ENCODE results near the gene CLDN16.
A peak's percentile ranks its signal among the peaks of the same experiment; 100 is the strongest.

CLDN16 gene

GRCh38 chr3:190425833-190426232, 37.9 kb downstream of the CLDN16 start:
- POLR2A ChIA-PET = no interaction called here
- CTCF ChIA-PET = interaction anchor here (0.7 to 7.1 kb wide), 21 partner anchors 9 to 464 kb away, joined by 3 to 154 read pairs (median 4); partner anchors contain the start of gene CLDN1

GRCh38 chr3:190426806-190427507, 39.0 kb downstream of the CLDN16 start:
- TF ChIP-seq CTCF (IDR thresholded peaks at IDR 0.05; ENCODE audit: insufficient read depth, low read length, missing control alignments) = no peak
- ChIA-PET POLR2A (no interaction called here), CTCF (interaction anchor here (1.0 to 7.1 kb wide), 11 partner anchors 13 to 465 kb away, joined by 3 to 154 read pairs (median 13); partner anchors contain the start of gene CLDN1)
- no peak for DNase-seq (ENCODE audit: low read depth, low spot score)
- H3K4me3 ChIP-seq (ENCODE audit: low read depth, low read length) = no peak overlapping the region

More at GRCh38 chr3:190425833-190426232, 37.9 kb downstream of the CLDN16 start:
- no peak overlapping the region for H3K4me3 ChIP-seq (ENCODE audit: low read depth, low read length)
- DNase-seq (ENCODE audit: low read depth, low spot score) = no peak
- no peak for TF ChIP-seq CTCF (IDR thresholded peaks at IDR 0.05; ENCODE audit: insufficient read depth, low read length, missing control alignments)

- ChIA-PET POLR2A (interaction anchor here (0.6 kb wide), 1 partner anchor 323 kb away, joined by 3 read pairs; no protein-coding TSS in a partner anchor), CTCF (interaction anchor here (0.6 to 1.0 kb wide), 4 partner anchors 65 to 468 kb away, joined by 3 to 4 read pairs (median 4); no protein-coding TSS in a partner anchor)
- peak; percentile 37 for DNase-seq (ENCODE audit: low read depth, low spot score)
- TF ChIP-seq CTCF (IDR thresholded peaks at IDR 0.05; ENCODE audit: insufficient read depth, low read length, missing control alignments) = no peak
- H3K4me3 ChIP-seq (ENCODE audit: low read depth, low read length) = no peak overlapping the region
Measured at GRCh38 chr3:190429681-190430080, 41.7 kb downstream of the CLDN16 start.

- ChIA-PET CTCF (interaction anchor here (1.0 to 2.4 kb wide), 5 partner anchors 12 to 470 kb away, joined by 4 to 6 read pairs (median 5); partner anchors contain the start of gene CLDN1), POLR2A (no interaction called here)
- no peak overlapping the region for H3K4me3 ChIP-seq (ENCODE audit: low read depth, low read length)
- no peak for TF ChIP-seq CTCF (IDR thresholded peaks at IDR 0.05; ENCODE audit: insufficient read depth, low read length, missing control alignments)
- no peak for DNase-seq (ENCODE audit: low read depth, low spot score)
Measured at GRCh38 chr3:190430906-190431305, 42.9 kb downstream of the CLDN16 start.

- no peak for TF ChIP-seq CTCF (IDR thresholded peaks at IDR 0.05; ENCODE audit: insufficient read depth, low read length, missing control alignments)
- no peak overlapping the region for H3K4me3 ChIP-seq (ENCODE audit: low read depth, low read length)
- ChIA-PET CTCF (interaction anchor here (0.8 to 2.4 kb wide), 8 partner anchors 8 to 471 kb away, joined by 3 to 6 read pairs (median 4); partner anchors contain the start of gene CLDN1), POLR2A (no interaction called here)
- no peak for DNase-seq (ENCODE audit: low read depth, low spot score)
Measured at GRCh38 chr3:190432216-190432615, 44.3 kb downstream of the CLDN16 start.

- POLR2A ChIA-PET = no interaction called here
- CTCF ChIA-PET = interaction anchor here (1.3 kb wide), 2 partner anchors 10 to 209 kb away, joined by 4 read pairs; no protein-coding TSS in a partner anchor
- no peak for DNase-seq (ENCODE audit: low read depth, low spot score)
Measured at GRCh38 chr3:190433626-190434025, 45.7 kb downstream of the CLDN16 start.

More at GRCh38 chr3:190433626-190434025, 45.7 kb downstream of the CLDN16 start:
- TF ChIP-seq CTCF (IDR thresholded peaks at IDR 0.05; ENCODE audit: insufficient read depth, low read length, missing control alignments) = no peak
- H3K4me3 ChIP-seq (ENCODE audit: low read depth, low read length) = no peak overlapping the region
